Measurements from ENCODE around the gene ATP8A1. TPM values are rescaled to one million over a fixed set of nuclear protein-coding genes. Genes with fewer than 3 reads are reported as not detected.

The ATP8A1 gene
- total and polyA plus RNA-seq, 2 of the 4 experiments (the other 2 are of a cell fraction) = 0.12 to 0.36 TPM

GRCh38 chr4:42398171-42398870 lies 258.6 kb downstream of the ATP8A1 start:
- DNase-seq (peak; percentile 8), ATAC-seq (ENCODE audit: low read depth) (peak; percentile 53)
- dilution Hi-C loops (cut with HindIII; ENCODE audit: low sequenced_read_pairs, unreplicated experiment) (no loop called here), intact Hi-C loops (cut with micrococcal nuclease) (loop anchor here (2.0 kb wide), 2 partner anchors 116 to 120 kb away; no protein-coding TSS in a partner anchor), in situ Hi-C loops (cut with MboI; ENCODE audit: low sequenced_read_pairs) (no loop called here)
- H3K14ac ChIP-seq (replicated peaks; ENCODE audit: low read depth, low read length) = no peak overlapping the region
- H2BK5ac ChIP-seq (ENCODE audit: low read depth, low read length, poor library complexity, severe bottlenecking) = no peak overlapping the region
- no peak overlapping the region for H2AK9ac ChIP-seq (replicated peaks; ENCODE audit: low read depth, low read length, poor library complexity)
- H3K4me3 ChIP-seq (ENCODE audit: insufficient read depth, low read depth, low read length) = peak overlapping the region; percentile 78
- H2BK15ac ChIP-seq (ENCODE audit: low read depth, low read length) = no peak overlapping the region
- peak overlapping the region; percentile 65 for H3K4me2 ChIP-seq (ENCODE audit: low read depth, low read length)
- no TSS peak for BruUV-seq (replicated peaks)
- peaks cover 2% of the 10 kb centered on the region; the same call in 1 of the 2 replicates for H3K27me3 ChIP-seq (ENCODE audit: control insufficient read depth, insufficient read depth, low read length)
- peaks cover 17% of the 10 kb centered on the region; the same call in 1 of the 2 replicates for H3K36me3 ChIP-seq (ENCODE audit: control insufficient read depth, insufficient read depth, low read length)
- peak overlapping the region; percentile 30; the same call in 1 of the 2 replicates for H3K4ac ChIP-seq (ENCODE audit: low read depth, low read length)
- H2BK120ac ChIP-seq (ENCODE audit: low read depth, low read length) = peak overlapping the region; percentile 13
- no peak overlapping the region for H2BK20ac ChIP-seq (ENCODE audit: low read depth, low read length)
- ChIA-PET CTCF (interaction anchor here (0.6 to 1.2 kb wide), 5 partner anchors 12 to 370 kb away, joined by 3 to 4 read pairs (median 3); no protein-coding TSS in a partner anchor), POLR2A (ENCODE audit: unreplicated experiment) (no interaction called here)
- H3K9me1 ChIP-seq (ENCODE audit: insufficient read depth, low read length) = no peaks in the 10 kb centered on the region
- WGBS, 2 experiments (ENCODE audit: extremely low coverage in 2 of 2, insufficient read length in 1 of 2) = 1% methylated on average over 30 of the region's 60 CpGs; no CpG with 5 or more reads in 1 of the 2 experiments
- H4K20me1 ChIP-seq (ENCODE audit: insufficient read depth, low read length) = no peaks in the 10 kb centered on the region
- peaks cover 0 to 3% of the 10 kb centered on the region in 2 experiments; a peak in 1 of 4 replicates for H3K79me1 ChIP-seq (ENCODE audit: low read depth in 1 of 2, low read length in 2 of 2)
- peak overlapping the region; percentile 80 for H3K9ac ChIP-seq (ENCODE audit: low read depth, low read length)
- peak overlapping the region; percentile 42 to 51; a peak in 1 of 4 replicates for H4K8ac ChIP-seq (ENCODE audit: low read depth in 2 of 2, low read length in 2 of 2)
- H3K18ac ChIP-seq (ENCODE audit: low read depth, low read length) = peak overlapping the region; percentile 36; the same call in 1 of the 2 replicates
- no peaks in the 10 kb centered on the region for H3K4me1 ChIP-seq (ENCODE audit: control insufficient read depth, insufficient read depth, low read length)
- peak overlapping the region; percentile 87 for H2AFZ ChIP-seq (replicated peaks; ENCODE audit: low read length, poor library complexity)
- H4K91ac ChIP-seq (ENCODE audit: insufficient read depth, low read depth, low read length) = peak overlapping the region; percentile 43; the same call in 1 of the 2 replicates
- H4K5ac ChIP-seq (ENCODE audit: low read depth, low read length) = no peak overlapping the region; the same call in 1 of the 2 replicates
- peak overlapping the region; percentile 47; the same call in 1 of the 2 replicates for H3K23ac ChIP-seq (ENCODE audit: low read depth, low read length)
- no peaks in the 10 kb centered on the region for H3K9me3 ChIP-seq (ENCODE audit: control insufficient read depth, insufficient read depth, low read length)
- H3K27ac ChIP-seq (ENCODE audit: insufficient read depth, low read length) = peak overlapping the region; percentile 28
- H2AK5ac ChIP-seq (ENCODE audit: low read depth, low read length) = no peak overlapping the region
- no peak overlapping the region for H3K56ac ChIP-seq (ENCODE audit: extremely low read depth, insufficient read depth, low read length)
- TF ChIP-seq CHD1 (IDR thresholded peaks at IDR 0.05; ENCODE audit: low read depth, low read length) (no peak), RCOR1 (IDR thresholded peaks at IDR 0.05; ENCODE audit: insufficient replicate concordance, low read length) (no peak), SMC3 (IDR thresholded peaks at IDR 0.05; ENCODE audit: low read depth, low read length) (no peak), FOS (IDR thresholded peaks at IDR 0.05; ENCODE audit: low read depth, low read length) (no peak), CTCF (conservative IDR thresholded peaks at IDR 0.05; ENCODE audit: low read depth, low read length) (no peak), RFX5 (IDR thresholded peaks at IDR 0.05; ENCODE audit: low read depth, low read length) (no peak), USF2 (IDR thresholded peaks at IDR 0.05; ENCODE audit: low read depth, low read length) (no peak), NFE2L2 (IDR thresholded peaks at IDR 0.05; ENCODE audit: low read depth, low read length) (no peak), BHLHE40 (IDR thresholded peaks at IDR 0.05; ENCODE audit: low read depth, low read length) (no peak), POLR2A (IDR thresholded peaks at IDR 0.05; ENCODE audit: low read depth, low read length) (no peak), RAD21 (IDR thresholded peaks at IDR 0.05; ENCODE audit: low read length) (no peak), CEBPB (IDR thresholded peaks at IDR 0.05; ENCODE audit: low read depth, low read length) (no peak), MXI1 (IDR thresholded peaks at IDR 0.05; ENCODE audit: borderline replicate concordance, low read depth, low read length) (no peak), MAZ (IDR thresholded peaks at IDR 0.05; ENCODE audit: borderline replicate concordance, low read depth, low read length) (no peak), MAFK (IDR thresholded peaks at IDR 0.05; ENCODE audit: low read depth, low read length) (no peak)

Measured in IMR-90 (cell line).